Neuronal stem cell (in vitro differentiated cells): Measurements from ENCODE around the gene IZUMO4.
A peak's percentile ranks its signal among the peaks of the same experiment; 100 is the strongest.

Source experiments
- DNase-seq: peaks from one replicate; pipeline ENCODE4 v3.0.0-alpha.2; 2013; ENCODE audit warnings: low spot score
- H2AFZ ChIP-seq: one replicate; pipeline ENCODE4 v1.6.1; 2013; ENCODE audit warnings: mild to moderate bottlenecking, low read length, inconsistent platforms
- H2AK5ac ChIP-seq: 2 replicates; pipeline ENCODE4 v1.6.1; 2013; ENCODE audit warnings: low read depth, mild to moderate bottlenecking, inconsistent platforms, low read length, moderate library complexity, mixed read lengths
- H2BK120ac ChIP-seq: 2 replicates; pipeline ENCODE4 v1.6.1; 2013; ENCODE audit warnings: low read depth, mild to moderate bottlenecking, inconsistent platforms, low read length, moderate library complexity, mixed read lengths
- H2BK12ac ChIP-seq: one replicate; pipeline ENCODE4 v1.6.1; 2013; ENCODE audit warnings: low read length, inconsistent platforms
- H2BK15ac ChIP-seq: 2 replicates; pipeline ENCODE4 v1.6.1; 2013; ENCODE audit warnings: mild to moderate bottlenecking, low read length, inconsistent platforms, mixed read lengths
- H2BK5ac ChIP-seq: one replicate; pipeline ENCODE4 v1.6.1; 2013; ENCODE audit warnings: inconsistent platforms, mild to moderate bottlenecking, low read length, moderate library complexity
- H3K14ac ChIP-seq: one replicate; pipeline ENCODE4 v1.6.1; 2013; ENCODE audit warnings: low read length, inconsistent platforms
- H3K18ac ChIP-seq: 2 replicates; pipeline ENCODE4 v1.6.1; 2013; ENCODE audit warnings: low read length, inconsistent platforms
- H3K23ac ChIP-seq: 2 replicates; pipeline ENCODE4 v1.6.1; 2013; ENCODE audit warnings: low read depth, mild to moderate bottlenecking, mixed read lengths, low read length, inconsistent platforms; ENCODE audit not compliant: poor library complexity
- H3K27ac ChIP-seq: replicated peaks from 3 replicates; pipeline ENCODE4 v1.5.1; 2013; ENCODE audit warnings: low read length, inconsistent platforms
- H3K27me3 ChIP-seq, 3 experiments: 2 replicates each; pipeline ENCODE4 v1.6.1; 2013; ENCODE audit warnings: low read length in 3 of 3, mild to moderate bottlenecking in 2 of 3, inconsistent platforms in 1 of 3, low read depth in 1 of 3, mixed read lengths in 1 of 3, moderate library complexity in 1 of 3; ENCODE audit not compliant: control insufficient read depth in 3 of 3, insufficient read depth in 3 of 3
- H3K36me3 ChIP-seq, 2 donors: replicated peaks in 1 of 2; 2 replicates each; pipeline ENCODE4 v1.6.1; 2013; ENCODE audit warnings: low read length in 2 of 2; ENCODE audit not compliant: control insufficient read depth in 2 of 2, insufficient read depth in 2 of 2
- H3K4ac ChIP-seq: 2 replicates; pipeline ENCODE4 v1.6.1; 2013; ENCODE audit warnings: inconsistent platforms, mild to moderate bottlenecking, low read length, moderate library complexity
- H3K4me1 ChIP-seq, 2 donors: 1 replicate in 1 of 2; 2 replicates in 1 of 2; pipeline ENCODE4 v1.6.1; 2013; ENCODE audit warnings: low read length in 2 of 2, low read depth in 1 of 2; ENCODE audit not compliant: control insufficient read depth in 2 of 2, insufficient read depth in 1 of 2
- H3K4me2 ChIP-seq: one replicate; pipeline ENCODE4 v1.6.1; 2013; ENCODE audit warnings: mild to moderate bottlenecking, low read length, inconsistent platforms; ENCODE audit not compliant: insufficient read depth, poor library complexity, severe bottlenecking
- H3K4me3 ChIP-seq, 2 donors: 2 replicates each; pipeline ENCODE4 v1.5.1; 2013; ENCODE audit warnings: low read length in 2 of 2, mild to moderate bottlenecking in 2 of 2, inconsistent platforms in 1 of 2, moderate library complexity in 1 of 2
- H3K79me1 ChIP-seq: one replicate; pipeline ENCODE4 v1.6.1; 2013; ENCODE audit warnings: low read depth, mild to moderate bottlenecking, inconsistent platforms, low read length, moderate library complexity
- H3K9ac ChIP-seq: one replicate; pipeline ENCODE4 v1.6.1; 2013; ENCODE audit warnings: mild to moderate bottlenecking, low read depth, low read length, inconsistent platforms; ENCODE audit not compliant: poor library complexity
- H3K9me3 ChIP-seq, 2 donors: replicated peaks in 1 of 2; 2 replicates each; pipeline versions ENCODE3 to v1.6.1; 2013; ENCODE audit warnings: low read length in 2 of 2, mild to moderate bottlenecking in 2 of 2, inconsistent platforms in 1 of 2, low read depth in 1 of 2, mixed read lengths in 1 of 2, moderate library complexity in 1 of 2; ENCODE audit not compliant: control insufficient read depth in 2 of 2, insufficient read depth in 1 of 2
- H4K8ac ChIP-seq: one replicate; pipeline ENCODE4 v1.6.1; 2013; ENCODE audit warnings: low read depth, mild to moderate bottlenecking, inconsistent platforms, low read length, moderate library complexity
- H4K91ac ChIP-seq: one replicate; pipeline ENCODE4 v1.6.1; 2013; ENCODE audit warnings: low read length, low read depth, mild to moderate bottlenecking, inconsistent platforms; ENCODE audit not compliant: poor library complexity
- WGBS, 2 donors: extraction: QIAGEN DNeasy Blood & Tissue Kit; methylation state at CpG; one replicate each; pipeline ENCODE4 v1.1.7; 2013; ENCODE audit warnings: missing lambda C conversion rate in 2 of 2, mixed read lengths in 1 of 2; ENCODE audit not compliant: insufficient read length in 2 of 2, insufficient replicate concordance in 1 of 2; ENCODE audit errors: extremely low coverage in 2 of 2; 5-methylcytosine and 5-hydroxymethylcytosine counted together

IZUMO4 gene

GRCh38 chr19:2144190-2144589 is 47.5 kb downstream of the IZUMO4 start:
- no peak overlapping the region for H3K27ac ChIP-seq
- no peak overlapping the region for H3K4ac ChIP-seq
- WGBS, 2 donors = no CpG with 5 or more reads among the region's 15 CpGs
- no peaks in the 10 kb centered on the region for H3K9me3 ChIP-seq
- H2AK5ac ChIP-seq = no peak overlapping the region
- peaks cover 14 to 60% of the 10 kb centered on the region in 2 donors for H3K36me3 ChIP-seq
- peaks cover 2 to 7% of the 10 kb centered on the region in 2 donors for H3K4me1 ChIP-seq
- no peak for DNase-seq
- no peak overlapping the region for H2BK15ac ChIP-seq
- H3K27me3 ChIP-seq = no peaks in the 10 kb centered on the region
- no peak overlapping the region for H3K9ac ChIP-seq
- H2BK12ac ChIP-seq = no peak overlapping the region
- no peak overlapping the region for H4K8ac ChIP-seq
- no peak overlapping the region for H3K4me3 ChIP-seq
- H3K4me2 ChIP-seq = no peak overlapping the region
- peak overlapping the region; percentile 40 for H3K23ac ChIP-seq
- H2BK120ac ChIP-seq = no peak overlapping the region
- no peak overlapping the region for H3K18ac ChIP-seq
- H4K91ac ChIP-seq = no peak overlapping the region
- H2AFZ ChIP-seq = no peak overlapping the region
- no peak overlapping the region for H3K14ac ChIP-seq
- H2BK5ac ChIP-seq = no peak overlapping the region
- peaks cover 23% of the 10 kb centered on the region for H3K79me1 ChIP-seq

GRCh38 chr19:2145831-2146241 is 49.1 kb downstream of the IZUMO4 start:
- DNase-seq = no peak
- no peak overlapping the region for H3K27ac ChIP-seq
- WGBS, 2 donors = no CpG with 5 or more reads among the region's 16 CpGs

GRCh38 chr19:2148482-2149135 is 51.9 kb downstream of the IZUMO4 start:
- H2AK5ac ChIP-seq = no peak overlapping the region
- no peak overlapping the region for H3K4me3 ChIP-seq
- H4K91ac ChIP-seq = no peak overlapping the region
- peaks cover 14 to 19% of the 10 kb centered on the region in 2 donors for H3K4me1 ChIP-seq
- no peak overlapping the region for H3K4ac ChIP-seq
- no peak overlapping the region for H3K14ac ChIP-seq
- H3K36me3 ChIP-seq = peaks cover 14 to 46% of the 10 kb centered on the region in 2 donors
- no peak overlapping the region for H2BK12ac ChIP-seq
- H2BK5ac ChIP-seq = no peak overlapping the region
- DNase-seq = no peak
- H4K8ac ChIP-seq = no peak overlapping the region
- H3K27ac ChIP-seq = no peak overlapping the region
- H3K27me3 ChIP-seq = no peaks in the 10 kb centered on the region
- no peak overlapping the region for H2AFZ ChIP-seq
- WGBS, 2 donors = no CpG with 5 or more reads among the region's 16 CpGs
- peak overlapping the region; percentile 25 for H3K9ac ChIP-seq
- no peak overlapping the region for H3K4me2 ChIP-seq
- H3K9me3 ChIP-seq = peaks cover 0 to 1% of the 10 kb centered on the region in 2 donors
- H2BK120ac ChIP-seq = no peak overlapping the region
- no peak overlapping the region for H3K18ac ChIP-seq
- no peak overlapping the region for H3K23ac ChIP-seq
- H2BK15ac ChIP-seq = no peak overlapping the region
- H3K79me1 ChIP-seq = peaks cover 25% of the 10 kb centered on the region

More at GRCh38 chr19:2145831-2146241, 49.1 kb downstream of the IZUMO4 start:
- Histone ChIP-seq H3K4ac (no peak overlapping the region), H3K4me2 (no peak overlapping the region), H3K4me3 (no peak overlapping the region), H2BK15ac (no peak overlapping the region), H2BK120ac (no peak overlapping the region), H4K91ac (no peak overlapping the region), H2BK12ac (no peak overlapping the region), H3K36me3 (peaks cover 14 to 52% of the 10 kb centered on the region in 2 donors), H2AK5ac (no peak overlapping the region), H3K27me3 (no peaks in the 10 kb centered on the region), H3K4me1 (peaks cover 11 to 15% of the 10 kb centered on the region in 2 donors), H3K79me1 (peaks cover 21% of the 10 kb centered on the region), H4K8ac (no peak overlapping the region), H3K9me3 (peaks cover 0 to 1% of the 10 kb centered on the region in 2 donors), H3K9ac (no peak overlapping the region), H2BK5ac (no peak overlapping the region), H3K18ac (no peak overlapping the region), H3K23ac (no peak overlapping the region), H3K14ac (no peak overlapping the region), H2AFZ (no peak overlapping the region)
